ENCODE measurements around the gene ZNF784. TPM values are rescaled to one million over a fixed set of nuclear protein-coding genes. Genes with fewer than 3 reads are reported as not detected.

Gene ZNF784
- total RNA-seq, 6 donors from 2014 or later = 6.8 to 14.7 (median 8.6) TPM

GRCh38 chr19:55581823-55582223, 42.5 kb downstream of the ZNF784 start:
- ATAC-seq (ENCODE audit: low FRiP score in 2 of 2) = peak in 1 of 2 donors; percentile 55
- DNase-seq = no peak
- Histone ChIP-seq H3K27ac (peak overlapping the region; percentile 79 to 96 (median 94)), H3K27me3 (peaks cover 0 to 6% (median 0%) of the 10 kb centered on the region in 4 donors), H3K9me3 (no peaks in the 10 kb centered on the region), H3K36me3 (peaks cover 3 to 26% (median 17%) of the 10 kb centered on the region in 4 donors), H3K4me3 (no peak overlapping the region), H3K4me1 (peaks cover 29 to 48% (median 34%) of the 10 kb centered on the region in 4 donors)
- TF ChIP-seq POLR2A (IDR thresholded peaks at IDR 0.05) = no peak
- TF ChIP-seq POLR2AphosphoS5 (IDR thresholded peaks at IDR 0.05) = no peak
- TF ChIP-seq CTCF (IDR thresholded peaks at IDR 0.05) = no peak
- TF ChIP-seq EP300 (IDR thresholded peaks at IDR 0.05) = no peak
- WGBS, 2 donors = 29 to 33% methylated on average over 6 of the region's 6 CpGs

GRCh38 chr19:55581145-55581822, 43.1 kb downstream of the ZNF784 start:
- Histone ChIP-seq H3K36me3 (peaks cover 3 to 27% (median 17%) of the 10 kb centered on the region in 4 donors), H3K4me1 (peaks cover 24 to 43% (median 28%) of the 10 kb centered on the region in 4 donors), H3K4me3 (peak overlapping the region; percentile 78 to 95 (median 90)), H3K27me3 (peaks cover 0 to 6% (median 0%) of the 10 kb centered on the region in 4 donors), H3K9me3 (no peaks in the 10 kb centered on the region), H3K27ac (peak overlapping the region; percentile 79 to 96 (median 94))
- ATAC-seq (ENCODE audit: low FRiP score in 2 of 2) (peak in 1 of 2 donors; percentile 1), DNase-seq (no peak)
- 36 to 37% methylated on average over 12 of the region's 12 CpGs for WGBS, 2 donors
- TF ChIP-seq POLR2A (IDR thresholded peaks at IDR 0.05) = no peak
- TF ChIP-seq CTCF (IDR thresholded peaks at IDR 0.05) = no peak
- TF ChIP-seq POLR2AphosphoS5 (IDR thresholded peaks at IDR 0.05) = no peak
- TF ChIP-seq EP300 (IDR thresholded peaks at IDR 0.05) = no peak

- H3K27ac ChIP-seq = peak within 1 kb of the TSS; percentile 79 to 96 (median 94)
- H3K9me3 ChIP-seq = no peaks in the 10 kb centered on the region
- peaks cover 3 to 27% (median 17%) of the 10 kb centered on the region in 4 donors for H3K36me3 ChIP-seq
- no peak for TF ChIP-seq CTCF (IDR thresholded peaks at IDR 0.05)
- TF ChIP-seq EP300 (IDR thresholded peaks at IDR 0.05) = no peak
- peak in 1 of 4 donors; percentile 18 for TF ChIP-seq POLR2A (IDR thresholded peaks at IDR 0.05)
- TF ChIP-seq POLR2AphosphoS5 (IDR thresholded peaks at IDR 0.05) = peak; percentile 38 to 63
- peak within 1 kb of the TSS; percentile 78 to 95 (median 90) for H3K4me3 ChIP-seq
- peaks cover 18 to 37% (median 22%) of the 10 kb centered on the region in 4 donors for H3K4me1 ChIP-seq
- WGBS, 2 donors = 0 to 4% methylated on average over 15 to 23 of the region's 24 CpGs
- ATAC-seq (ENCODE audit: low FRiP score in 2 of 2) (peak; percentile 93 to 94), DNase-seq (peak; percentile 76 to 89)
- H3K27me3 ChIP-seq = peaks cover 0 to 3% (median 0%) of the 10 kb centered on the region in 4 donors
Observed at GRCh38 chr19:55580628-55581144, 43.7 kb downstream of the ZNF784 start, which contains the start of gene ZNF579. Gene ZNF579, minus strand, starts transcription at chr19:55580848. Its CDS starts 1,209 bp downstream, at chr19:55579639.

- H3K27ac ChIP-seq = peak overlapping the region; percentile 79 to 96 (median 94)
- TF ChIP-seq CTCF (IDR thresholded peaks at IDR 0.05) (no peak), EP300 (IDR thresholded peaks at IDR 0.05) (no peak), POLR2A (IDR thresholded peaks at IDR 0.05) (no peak), POLR2AphosphoS5 (IDR thresholded peaks at IDR 0.05) (no peak)
- peak overlapping the region; percentile 78 to 95 (median 90) for H3K4me3 ChIP-seq
- no peaks in the 10 kb centered on the region for H3K27me3 ChIP-seq
- peaks cover 12 to 33% (median 19%) of the 10 kb centered on the region in 4 donors for H3K4me1 ChIP-seq
- ATAC-seq (ENCODE audit: low FRiP score in 2 of 2) = peak; percentile 6 to 61
- WGBS, 2 donors = 16 to 19% methylated on average over 16 to 20 of the region's 20 CpGs
- H3K9me3 ChIP-seq = no peaks in the 10 kb centered on the region
- DNase-seq = no peak
- peaks cover 3 to 27% (median 17%) of the 10 kb centered on the region in 4 donors for H3K36me3 ChIP-seq
Observed at GRCh38 chr19:55579766-55580621, 44.4 kb downstream of the ZNF784 start.
